Spleen (tissue), 7 donors: ENCODE measurements around the gene TRAF3IP3.

Experiments used
- CTCF ChIP-seq, 11 experiments: fragments of 200-600 bp in 7 of 11; fragments of 450-650 bp in 4 of 11; sonication (generic) in 4 of 11; IDR thresholded peaks in 8 of 11; conservative IDR thresholded peaks in 3 of 11; 1 replicate in 7 of 11; 2 replicates in 4 of 11; pipeline versions ENCODE4 v1.4.0 to v1.8.0; 2016 to 2021; ENCODE audit warnings: antibody characterized with exemption in 11 of 11, inconsistent platforms in 4 of 11, mild to moderate bottlenecking in 1 of 11
- POLR2A ChIP-seq, 3 donors: fragments of 450-650 bp; IDR thresholded peaks; one replicate each; pipeline ENCODE4 v1.5.1; 2017; ENCODE audit warnings: antibody characterized with exemption in 3 of 3, mild to moderate bottlenecking in 1 of 3
- POLR2AphosphoS5 ChIP-seq, 3 donors: sonication (generic); formaldehyde crosslinking; IDR thresholded peaks; one replicate each; pipeline ENCODE4 v1.5.1; 2017; ENCODE audit warnings: antibody characterized with exemption in 3 of 3
- donor health status: DM: no; HTN: no; CAD: no; lungs with moderate emphysema.
- donor health status: DM: no; HTN: no; CAD: no.
- donor health status: DM: no; HTN: no; CAD: no.

- TF ChIP-seq CTCF (IDR thresholded peaks at IDR 0.05 in 8 of 11, conservative IDR thresholded peaks at IDR 0.05 in 3 of 11) (no peak), POLR2A (IDR thresholded peaks at IDR 0.05) (no peak), POLR2AphosphoS5 (IDR thresholded peaks at IDR 0.05) (no peak)
Measured at GRCh38 chr1:209815931-209816341, 60.1 kb downstream of the TRAF3IP3 start.
